Right lobe of liver (tissue), 4 donors: Measurements from ENCODE around the gene SLC24A4.

Source experiments
- CTCF ChIP-seq, 4 donors: fragments of 200-600 bp in 3 of 4; fragments of 450-650 bp in 1 of 4; IDR thresholded peaks; one replicate each; pipeline versions ENCODE4 v1.5.1 to v1.8.0; 2016 to 2022; ENCODE audit warnings: antibody characterized with exemption in 4 of 4, mild to moderate bottlenecking in 2 of 4
- POLR2A ChIP-seq: fragments of 450-650 bp; IDR thresholded peaks from one replicate; pipeline ENCODE4 v1.6.1; 2017; ENCODE audit warnings: antibody characterized with exemption, mild to moderate bottlenecking
- donor health status: DM: no; HTN: no; CAD: no.
- donor health status: DM: no; HTN: no; CAD: no.
- donor health status: DM: no; HTN: yes; CAD: no.

DNA sequence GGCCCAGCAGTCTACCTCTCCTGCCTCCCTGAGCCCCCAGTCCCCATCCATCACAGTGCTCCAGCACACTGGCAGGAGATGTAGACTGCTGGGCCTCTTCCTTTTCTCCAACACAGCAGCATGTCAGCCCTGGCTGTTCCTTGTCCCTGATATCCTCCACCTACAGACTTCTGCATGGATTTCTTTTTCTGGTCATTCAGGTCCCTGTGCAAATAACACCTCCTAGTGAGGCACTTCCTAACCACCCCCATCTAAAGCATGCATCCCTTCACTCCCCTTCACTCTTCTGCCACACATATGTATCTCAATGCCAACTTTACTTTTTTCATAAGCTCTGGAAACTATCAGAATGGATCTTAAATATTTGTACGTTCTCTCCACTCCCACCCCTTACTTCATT is 81.5 kb downstream of the SLC24A4 start:
- TF ChIP-seq CTCF (IDR thresholded peaks at IDR 0.05) (no peak), POLR2A (no peak)
